GM15510 (cell line): ENCODE measurements around the gene HSD17B4.

ENCODE experiments used
- POLR2A ChIP-seq: IDR thresholded peaks from 3 replicates; pipeline ENCODE4 v1.6.1; 2011; ENCODE audit warnings: borderline replicate concordance; ENCODE audit not compliant: insufficient read length; ENCODE audit errors: extremely low read depth

The HSD17B4 gene

GRCh38 chr5:119427060-119427459 lies 25.2 kb upstream of the HSD17B4 start:
- TF ChIP-seq POLR2A = no peak

- TF ChIP-seq POLR2A = no peak
Measured at GRCh38 chr5:119435436-119436132, 16.7 kb upstream of the HSD17B4 start.

- TF ChIP-seq POLR2A = no peak
Measured at GRCh38 chr5:119439140-119439631, 13.1 kb upstream of the HSD17B4 start.

- no peak for TF ChIP-seq POLR2A
Measured at GRCh38 chr5:119445544-119445943, 6.8 kb upstream of the HSD17B4 start.

GRCh38 chr5:119449882-119450281 lies 2.4 kb upstream of the HSD17B4 start:
- no peak for TF ChIP-seq POLR2A

GRCh38 chr5:119451561-119451960 lies 736 bp upstream of the HSD17B4 start:
- TF ChIP-seq POLR2A = no peak

GRCh38 chr5:119452060-119452372 lies 281 bp upstream of the HSD17B4 start:
- no peak for TF ChIP-seq POLR2A

GRCh38 chr5:119453040-119453373 lies 710 bp downstream of the HSD17B4 start:
- no peak for TF ChIP-seq POLR2A

- TF ChIP-seq POLR2A = no peak
Measured at GRCh38 chr5:119454171-119454570, 1.9 kb downstream of the HSD17B4 start.

GRCh38 chr5:119458911-119459632 lies 6.8 kb downstream of the HSD17B4 start:
- no peak for TF ChIP-seq POLR2A

GRCh38 chr5:119465640-119466039 lies 13.3 kb downstream of the HSD17B4 start:
- TF ChIP-seq POLR2A = no peak

- TF ChIP-seq POLR2A = no peak
Measured at GRCh38 chr5:119468286-119468685, 16.0 kb downstream of the HSD17B4 start.

- no peak for TF ChIP-seq POLR2A
Measured at GRCh38 chr5:119470105-119470763, 17.9 kb downstream of the HSD17B4 start.

- TF ChIP-seq POLR2A = no peak
Measured at GRCh38 chr5:119470851-119471451, 18.7 kb downstream of the HSD17B4 start.

GRCh38 chr5:119473241-119473640 lies 20.9 kb downstream of the HSD17B4 start:
- TF ChIP-seq POLR2A = no peak
